GM18907 (cell line): ENCODE measurements around the gene COMMD3.
A peak's percentile ranks its signal among the peaks of the same experiment; 100 is the strongest.

Experiments used
- ATAC-seq: cut with Tn5 transposase; IDR thresholded peaks from one replicate; pipeline ENCODE4 v1.9.1; 2021; ENCODE audit warnings: mild to moderate bottlenecking, moderate library complexity; ENCODE audit not compliant: unreplicated experiment

Gene COMMD3

DNA sequence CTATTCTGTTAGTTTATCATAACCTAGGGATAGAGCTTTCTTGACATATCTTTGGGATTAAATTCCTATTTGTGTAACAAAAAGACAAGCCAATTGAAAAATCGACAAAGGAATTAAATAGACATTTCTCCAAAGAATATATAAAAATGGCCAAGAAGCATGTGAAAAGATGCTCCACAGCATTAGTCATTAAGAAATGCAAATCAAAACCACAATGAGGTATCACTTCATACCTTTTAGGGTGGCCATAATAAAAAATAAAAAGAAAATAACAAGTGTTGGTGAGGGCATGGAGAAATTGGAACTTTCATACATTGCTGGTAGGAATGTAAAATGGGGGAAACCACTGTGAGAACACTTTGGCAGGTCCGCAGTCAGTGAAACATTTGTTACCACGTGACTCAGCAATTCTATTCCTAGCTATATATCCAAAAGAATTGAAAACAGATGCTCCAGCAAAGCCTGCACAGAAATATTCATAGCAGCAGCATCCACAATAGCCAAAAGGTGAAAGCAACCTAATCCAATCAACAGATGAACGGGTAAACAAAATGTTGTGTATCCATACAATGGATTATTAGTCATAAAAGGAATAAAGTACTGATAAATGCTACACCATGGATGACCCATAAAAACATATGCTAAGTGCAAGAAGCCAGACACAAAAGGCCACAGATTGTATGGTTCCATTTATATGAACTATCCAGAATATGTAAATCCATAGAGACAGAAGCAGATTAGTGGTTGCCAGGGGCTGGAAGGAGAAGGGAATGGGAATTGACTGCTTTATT lies 49.7 kb downstream of the COMMD3 start:
- no peak for ATAC-seq

DNA sequence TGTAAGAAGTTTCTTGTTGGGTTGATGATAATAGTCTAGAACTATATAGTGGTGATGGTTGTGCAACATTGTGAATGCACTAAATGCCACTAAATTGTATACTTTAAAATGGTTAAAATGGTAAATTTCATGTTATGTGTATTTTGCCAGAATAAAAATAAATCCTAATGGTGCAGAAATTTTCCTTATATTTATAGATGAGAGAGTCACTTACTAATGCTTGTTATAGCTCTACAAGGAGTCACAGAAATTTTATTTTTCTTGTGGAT lies 50.2 kb downstream of the COMMD3 start:
- ATAC-seq: no peak

DNA sequence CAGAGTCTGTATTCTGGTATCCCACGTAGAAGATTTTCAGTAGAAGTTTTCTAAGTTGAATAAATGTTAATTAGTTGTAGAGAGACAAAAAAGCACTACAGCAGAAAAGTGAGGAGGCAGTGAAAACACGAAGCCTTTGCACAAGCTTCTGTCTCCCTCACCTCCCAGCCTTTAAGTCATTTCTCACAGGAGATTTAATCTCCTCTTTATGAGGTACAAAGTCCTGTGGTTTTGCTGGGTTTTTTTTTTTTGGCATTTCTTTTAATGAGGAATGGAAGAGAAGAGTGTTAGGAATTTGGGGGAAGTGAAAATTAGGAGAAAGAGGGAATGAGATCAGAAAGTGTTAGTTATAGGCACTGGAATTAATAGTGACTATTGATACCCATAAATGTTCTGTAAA lies 50.6 kb downstream of the COMMD3 start:
- no peak for ATAC-seq

DNA sequence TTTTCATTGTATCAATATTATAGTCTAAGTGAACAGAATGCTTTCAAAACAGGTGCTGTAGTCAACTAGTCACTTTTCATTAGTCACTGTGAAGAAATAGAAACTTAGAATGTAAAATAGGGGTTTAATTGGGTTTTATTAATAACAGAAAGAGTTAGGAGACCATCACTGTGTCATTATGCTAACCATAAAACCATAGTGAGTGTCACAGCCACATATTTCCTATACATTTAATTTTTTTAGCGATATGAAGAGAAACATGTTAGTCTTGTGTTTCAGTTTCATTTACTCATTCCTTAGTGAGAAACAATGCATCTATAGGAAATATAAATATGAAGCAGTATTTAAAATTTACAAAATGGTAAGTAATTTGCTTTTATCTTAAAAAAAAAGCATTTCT lies 51.3 kb downstream of the COMMD3 start:
- ATAC-seq: no peak

DNA sequence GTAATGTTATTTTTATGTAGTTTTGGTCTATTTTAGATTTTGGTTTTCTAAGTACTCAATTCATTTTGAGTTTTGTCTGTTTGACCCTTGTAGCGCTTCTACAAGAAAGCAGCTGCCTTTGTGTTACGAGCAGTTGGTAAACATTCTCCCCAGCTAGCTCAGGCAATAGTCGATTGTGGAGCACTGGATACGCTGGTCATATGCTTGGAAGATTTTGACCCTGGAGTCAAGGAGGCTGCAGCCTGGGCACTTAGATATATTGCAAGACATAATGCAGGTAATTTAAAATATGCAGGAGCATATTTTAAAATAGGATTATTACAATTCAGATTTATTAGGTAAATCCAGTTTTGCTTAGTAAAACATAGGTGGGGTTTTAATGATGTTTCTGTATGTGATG lies 52.2 kb downstream of the COMMD3 start:
- no peak for ATAC-seq

DNA sequence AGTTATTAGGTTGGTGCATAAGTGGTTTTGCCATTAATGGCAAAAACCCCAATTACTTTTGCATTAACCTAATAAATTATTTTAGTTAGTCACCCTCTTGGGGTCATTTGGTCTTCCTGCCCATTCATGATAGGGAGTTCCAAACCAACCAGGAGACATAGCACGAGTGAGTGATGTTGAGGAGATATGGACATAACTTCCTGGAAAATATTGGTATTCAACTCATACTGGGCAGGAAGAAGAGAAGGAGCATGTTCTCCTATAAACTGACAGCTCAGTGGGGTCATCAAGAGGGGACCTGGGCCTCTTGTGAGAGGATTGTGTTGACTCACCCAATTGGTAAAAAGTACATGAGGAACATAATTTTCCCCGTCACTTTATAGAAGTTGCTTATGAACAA lies 52.8 kb downstream of the COMMD3 start:
- ATAC-seq: no peak

DNA sequence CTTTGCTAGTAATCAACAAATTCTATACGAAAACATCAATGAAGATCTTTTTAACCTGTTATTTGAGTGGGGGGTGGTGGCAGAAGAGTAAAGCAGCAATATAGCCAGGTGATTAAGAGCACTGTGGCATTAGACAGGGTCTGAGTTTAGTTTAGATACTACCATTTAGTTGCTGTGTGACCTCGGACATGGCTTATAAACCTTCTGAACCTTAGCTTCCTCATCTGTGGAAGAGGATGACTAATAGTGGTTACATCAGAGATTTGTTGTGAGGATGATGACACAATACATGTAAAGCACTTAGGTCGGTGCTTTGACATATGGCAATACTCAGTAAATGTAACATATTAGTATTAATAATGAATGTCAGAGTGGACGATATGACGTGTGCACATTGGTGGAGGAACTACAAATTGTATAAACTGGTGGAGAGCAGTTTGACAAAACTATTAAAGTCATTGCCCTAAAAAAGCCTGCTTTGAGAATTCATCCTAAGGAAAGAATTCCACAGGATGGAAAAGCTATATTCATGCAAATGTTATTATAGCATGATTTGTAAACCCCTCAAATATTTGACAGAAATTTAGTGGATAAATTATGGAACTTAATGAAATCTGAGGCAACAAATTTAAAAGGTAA lies 53.4 kb downstream of the COMMD3 start:
- peak; percentile 53 for ATAC-seq
